OCI-LY7 (cell line): ENCODE data around the gene SNPH.

Experiments used
- EZH2phosphoT487 ChIP-seq: fragments of 200-600 bp; sonication (generic); IDR thresholded peaks from 2 replicates; pipeline ENCODE4 v1.6.1; 2018; ENCODE audit warnings: low read depth, borderline replicate concordance, mild to moderate bottlenecking, mixed run types, antibody characterized with exemption, low read length, moderate library complexity, mixed read lengths
- TF ChIP-seq, protein P1 (sequence below): fragments of 200-600 bp; sonication (generic); conservative IDR thresholded peaks from 2 replicates; pipeline ENCODE4 v1.5.1; 2014; ENCODE audit warnings: mild to moderate bottlenecking, antibody characterized with exemption, low read length, moderate library complexity, mixed read lengths

DNA sequence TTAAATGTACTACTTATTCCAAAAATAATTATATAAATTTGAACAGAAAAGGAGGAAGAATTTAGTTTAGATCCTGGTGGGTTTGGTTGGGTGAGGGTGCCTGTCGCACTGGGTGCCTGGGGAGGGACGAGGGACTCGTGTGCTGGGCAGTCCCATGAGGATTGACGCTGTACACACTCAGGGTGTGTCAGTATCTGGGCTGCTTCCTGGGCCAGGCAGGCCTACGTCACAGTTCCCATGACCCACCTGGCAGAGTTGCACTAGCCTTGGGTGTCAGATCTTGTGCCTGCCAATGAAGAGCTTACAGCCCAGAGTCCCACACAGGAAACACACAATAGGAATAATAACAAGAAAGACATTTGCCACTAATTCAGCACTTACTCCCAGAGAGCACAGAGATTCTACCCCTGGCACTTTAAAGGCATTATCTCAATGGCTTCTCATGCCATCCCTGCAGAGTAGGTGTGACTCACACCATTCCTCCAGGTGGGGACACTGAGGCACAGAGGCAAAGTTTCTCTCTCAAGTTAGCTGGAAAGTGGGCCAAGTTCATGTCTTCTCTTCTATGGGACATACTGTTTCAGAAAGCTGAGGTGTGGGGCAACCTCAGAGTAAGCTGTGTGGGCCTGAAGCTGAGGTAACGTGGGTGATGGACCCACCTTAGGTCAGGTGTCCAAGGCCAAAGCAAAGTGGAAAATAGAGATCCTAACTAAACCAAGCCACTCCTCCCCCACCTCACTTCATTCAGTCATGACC, 64.2 kb downstream of the SNPH start:
- TF ChIP-seq, protein P1, sequence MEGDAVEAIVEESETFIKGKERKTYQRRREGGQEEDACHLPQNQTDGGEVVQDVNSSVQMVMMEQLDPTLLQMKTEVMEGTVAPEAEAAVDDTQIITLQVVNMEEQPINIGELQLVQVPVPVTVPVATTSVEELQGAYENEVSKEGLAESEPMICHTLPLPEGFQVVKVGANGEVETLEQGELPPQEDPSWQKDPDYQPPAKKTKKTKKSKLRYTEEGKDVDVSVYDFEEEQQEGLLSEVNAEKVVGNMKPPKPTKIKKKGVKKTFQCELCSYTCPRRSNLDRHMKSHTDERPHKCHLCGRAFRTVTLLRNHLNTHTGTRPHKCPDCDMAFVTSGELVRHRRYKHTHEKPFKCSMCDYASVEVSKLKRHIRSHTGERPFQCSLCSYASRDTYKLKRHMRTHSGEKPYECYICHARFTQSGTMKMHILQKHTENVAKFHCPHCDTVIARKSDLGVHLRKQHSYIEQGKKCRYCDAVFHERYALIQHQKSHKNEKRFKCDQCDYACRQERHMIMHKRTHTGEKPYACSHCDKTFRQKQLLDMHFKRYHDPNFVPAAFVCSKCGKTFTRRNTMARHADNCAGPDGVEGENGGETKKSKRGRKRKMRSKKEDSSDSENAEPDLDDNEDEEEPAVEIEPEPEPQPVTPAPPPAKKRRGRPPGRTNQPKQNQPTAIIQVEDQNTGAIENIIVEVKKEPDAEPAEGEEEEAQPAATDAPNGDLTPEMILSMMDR, result no peak
- no peak for TF ChIP-seq EZH2phosphoT487
